Measurements from ENCODE around the gene PPAN.

GRCh38 chr19:10141973-10142372 is 35.8 kb downstream of the PPAN start:
- TF ChIP-seq CTCF (IDR thresholded peaks at IDR 0.05; ENCODE audit: low read depth, low read length, poor library complexity, severe bottlenecking) = no peak
- TF ChIP-seq EZH2phosphoT487 (IDR thresholded peaks at IDR 0.05; ENCODE audit: borderline replicate concordance, low read length) = no peak
